ENCODE data around the gene NCR1. TPM values are rescaled to one million over a fixed set of nuclear protein-coding genes. Genes with fewer than 3 reads are reported as not detected.
"Not testable (repeated sequence)": the region's sequence is repeated elsewhere in the genome, so short reads cannot be mapped to it uniquely, and the experiment has no call there.

NCR1 gene
- polyA plus RNA-seq, 1 experiment, result not detected

DNA sequence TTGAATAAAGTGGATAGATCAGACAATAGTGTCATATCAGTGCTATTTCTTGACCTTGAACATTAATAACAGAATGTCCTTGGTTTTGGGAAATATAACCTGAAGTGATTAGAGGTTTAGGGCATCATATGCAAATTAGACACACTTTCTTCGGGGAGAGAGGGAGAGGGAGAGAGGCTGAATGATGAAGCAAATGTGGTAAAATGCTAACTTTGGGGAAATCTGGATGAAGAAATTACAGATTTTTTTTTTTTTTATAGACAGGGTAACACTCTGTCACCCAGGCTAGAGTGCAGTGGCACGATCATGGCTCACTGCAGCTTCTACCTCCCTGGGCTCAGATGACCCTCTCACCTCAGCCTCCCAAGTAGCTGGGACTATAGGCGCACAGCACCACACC is 3.9 kb upstream of the NCR1 start:
- no peak for DNase-seq (ENCODE audit: low read depth, low spot score)
- Histone ChIP-seq H3K9me3 (ENCODE audit: control insufficient read depth, insufficient read depth, low read length) (peaks cover 42% of the 10 kb centered on the region), H3K27ac (ENCODE audit: low read depth, low read length) (no peak overlapping the region), H3K4me3 (ENCODE audit: low read depth, low read length) (no peak overlapping the region), H3K27me3 (ENCODE audit: control insufficient read depth, insufficient read depth, low read length) (no peaks in the 10 kb centered on the region)
- no peak for TF ChIP-seq CTCF (IDR thresholded peaks at IDR 0.05; ENCODE audit: low read depth, low read length)
- POLR2A ChIA-PET, result no interaction called here
- CTCF ChIA-PET, result no interaction called here

DNA sequence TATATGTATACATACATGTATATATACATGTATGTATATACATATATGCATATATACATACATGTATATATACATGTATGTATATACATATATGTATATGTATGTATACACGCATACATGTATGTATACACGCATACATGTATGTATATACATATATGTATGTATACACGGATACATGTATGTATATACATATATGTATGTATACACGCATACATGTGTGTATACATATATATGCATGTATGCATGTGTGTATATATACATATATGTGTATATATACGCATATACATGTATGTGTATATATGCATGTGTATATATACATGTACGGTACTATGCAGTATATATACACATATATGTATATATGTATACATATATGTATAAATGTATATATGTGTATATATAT is 2.6 kb upstream of the NCR1 start:
- ChIA-PET CTCF (no interaction called here), POLR2A (no interaction called here)
- no peak for TF ChIP-seq CTCF (IDR thresholded peaks at IDR 0.05; ENCODE audit: low read depth, low read length)
- H3K27ac ChIP-seq (ENCODE audit: low read depth, low read length), result no peak overlapping the region
- peaks cover 43% of the 10 kb centered on the region for H3K9me3 ChIP-seq (ENCODE audit: control insufficient read depth, insufficient read depth, low read length)
- no peaks in the 10 kb centered on the region for H3K27me3 ChIP-seq (ENCODE audit: control insufficient read depth, insufficient read depth, low read length)
- no peak for DNase-seq (ENCODE audit: low read depth, low spot score)
- no peak overlapping the region for H3K4me3 ChIP-seq (ENCODE audit: low read depth, low read length)

- POLR2A ChIA-PET; CTCF ChIA-PET; H3K27me3 ChIP-seq (ENCODE audit: control insufficient read depth, insufficient read depth, low read length); DNase-seq (ENCODE audit: low read depth, low spot score); H3K4me3 ChIP-seq (ENCODE audit: low read depth, low read length); H3K27ac ChIP-seq (ENCODE audit: low read depth, low read length): not testable (repeated sequence)
- peaks cover 52% of the 10 kb centered on the region for H3K9me3 ChIP-seq (ENCODE audit: control insufficient read depth, insufficient read depth, low read length)
Measured at GRCh38 chr19:54904261-54904660, 1.7 kb upstream of the NCR1 start.

GRCh38 chr19:54905421-54905802 is 536 bp upstream of the NCR1 start:
- no peak overlapping the region for H3K4me3 ChIP-seq (ENCODE audit: low read depth, low read length)
- no peaks in the 10 kb centered on the region for H3K27me3 ChIP-seq (ENCODE audit: control insufficient read depth, insufficient read depth, low read length)
- no peak for TF ChIP-seq CTCF (IDR thresholded peaks at IDR 0.05; ENCODE audit: low read depth, low read length)
- no peak overlapping the region for H3K27ac ChIP-seq (ENCODE audit: low read depth, low read length)
- H3K9me3 ChIP-seq (ENCODE audit: control insufficient read depth, insufficient read depth, low read length), result peaks cover 60% of the 10 kb centered on the region
- POLR2A ChIA-PET, result no interaction called here
- no peak for DNase-seq (ENCODE audit: low read depth, low spot score)
- CTCF ChIA-PET, result no interaction called here

DNA sequence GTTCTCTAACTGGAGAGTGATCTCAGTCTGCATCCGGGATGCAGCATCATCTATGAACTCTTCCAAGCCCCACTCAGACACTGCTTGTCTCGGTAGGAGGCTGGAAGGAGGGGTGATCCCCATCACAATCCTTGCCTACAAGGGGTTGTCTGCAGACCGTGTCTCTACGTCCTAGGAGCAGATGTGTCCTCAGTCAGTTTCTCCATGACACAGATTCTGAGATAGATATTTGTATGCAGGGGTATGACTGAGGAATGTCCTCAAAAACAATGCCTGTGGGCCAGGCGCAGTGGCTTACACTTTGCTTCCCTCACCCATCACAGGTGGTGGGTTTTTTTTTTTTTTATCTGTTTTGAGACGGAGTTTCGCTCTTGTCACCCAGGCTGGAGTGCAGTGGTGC is 871 bp downstream of the NCR1 start:
- no peak overlapping the region for H3K4me3 ChIP-seq (ENCODE audit: low read depth, low read length)
- ChIA-PET CTCF (no interaction called here), POLR2A (no interaction called here)
- DNase-seq (ENCODE audit: low read depth, low spot score), result no peak
- H3K27me3 ChIP-seq (ENCODE audit: control insufficient read depth, insufficient read depth, low read length), result no peaks in the 10 kb centered on the region
- TF ChIP-seq CTCF (IDR thresholded peaks at IDR 0.05; ENCODE audit: low read depth, low read length), result no peak
- peaks cover 60% of the 10 kb centered on the region for H3K9me3 ChIP-seq (ENCODE audit: control insufficient read depth, insufficient read depth, low read length)
- H3K27ac ChIP-seq (ENCODE audit: low read depth, low read length), result no peak overlapping the region

GRCh38 chr19:54907899-54908298 is 2.0 kb downstream of the NCR1 start:
- H3K27me3 ChIP-seq (ENCODE audit: control insufficient read depth, insufficient read depth, low read length); H3K4me3 ChIP-seq (ENCODE audit: low read depth, low read length); H3K27ac ChIP-seq (ENCODE audit: low read depth, low read length); POLR2A ChIA-PET; DNase-seq (ENCODE audit: low read depth, low spot score); CTCF ChIA-PET: not testable (repeated sequence)
- H3K9me3 ChIP-seq (ENCODE audit: control insufficient read depth, insufficient read depth, low read length), result peaks cover 62% of the 10 kb centered on the region

All from AG04450 (cell line).